ENCODE results near the gene GIPC1.

DNA sequence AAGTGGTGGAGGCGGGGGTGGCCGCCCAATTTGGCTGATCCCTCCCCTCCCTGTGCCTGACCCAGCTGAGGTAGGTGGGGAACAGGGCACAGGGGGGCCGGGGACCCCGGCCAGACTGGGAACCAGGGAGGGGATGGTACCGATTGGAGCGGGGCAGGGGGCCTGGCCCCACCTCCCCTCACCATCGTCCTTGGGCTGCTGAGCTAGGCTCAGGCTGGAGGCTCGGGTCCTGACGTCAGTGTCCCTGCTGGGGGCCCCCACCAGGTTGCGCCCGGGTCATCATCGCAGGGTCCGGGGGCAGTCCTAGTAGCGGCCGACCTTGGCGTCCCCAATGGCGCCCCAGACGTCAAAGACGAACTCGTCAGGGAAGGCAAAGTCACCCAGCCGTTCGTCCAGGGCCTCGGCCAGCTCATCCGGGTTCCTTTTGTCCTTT, 17.8 kb downstream of the GIPC1 start:
- TF ChIP-seq, protein P1, sequence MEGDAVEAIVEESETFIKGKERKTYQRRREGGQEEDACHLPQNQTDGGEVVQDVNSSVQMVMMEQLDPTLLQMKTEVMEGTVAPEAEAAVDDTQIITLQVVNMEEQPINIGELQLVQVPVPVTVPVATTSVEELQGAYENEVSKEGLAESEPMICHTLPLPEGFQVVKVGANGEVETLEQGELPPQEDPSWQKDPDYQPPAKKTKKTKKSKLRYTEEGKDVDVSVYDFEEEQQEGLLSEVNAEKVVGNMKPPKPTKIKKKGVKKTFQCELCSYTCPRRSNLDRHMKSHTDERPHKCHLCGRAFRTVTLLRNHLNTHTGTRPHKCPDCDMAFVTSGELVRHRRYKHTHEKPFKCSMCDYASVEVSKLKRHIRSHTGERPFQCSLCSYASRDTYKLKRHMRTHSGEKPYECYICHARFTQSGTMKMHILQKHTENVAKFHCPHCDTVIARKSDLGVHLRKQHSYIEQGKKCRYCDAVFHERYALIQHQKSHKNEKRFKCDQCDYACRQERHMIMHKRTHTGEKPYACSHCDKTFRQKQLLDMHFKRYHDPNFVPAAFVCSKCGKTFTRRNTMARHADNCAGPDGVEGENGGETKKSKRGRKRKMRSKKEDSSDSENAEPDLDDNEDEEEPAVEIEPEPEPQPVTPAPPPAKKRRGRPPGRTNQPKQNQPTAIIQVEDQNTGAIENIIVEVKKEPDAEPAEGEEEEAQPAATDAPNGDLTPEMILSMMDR (IDR thresholded peaks at IDR 0.05), result no peak
- TF ChIP-seq POLR2A (IDR thresholded peaks at IDR 0.05), result no peak

Data from lower leg skin (tissue), 3 donors.